Measurements from ENCODE around the gene IL6ST. TPM values are rescaled to one million over a fixed set of nuclear protein-coding genes. Genes with fewer than 3 reads are reported as not detected.

IL6ST gene
- polyA plus RNA-seq, 1 experiment, result 167 TPM

DNA sequence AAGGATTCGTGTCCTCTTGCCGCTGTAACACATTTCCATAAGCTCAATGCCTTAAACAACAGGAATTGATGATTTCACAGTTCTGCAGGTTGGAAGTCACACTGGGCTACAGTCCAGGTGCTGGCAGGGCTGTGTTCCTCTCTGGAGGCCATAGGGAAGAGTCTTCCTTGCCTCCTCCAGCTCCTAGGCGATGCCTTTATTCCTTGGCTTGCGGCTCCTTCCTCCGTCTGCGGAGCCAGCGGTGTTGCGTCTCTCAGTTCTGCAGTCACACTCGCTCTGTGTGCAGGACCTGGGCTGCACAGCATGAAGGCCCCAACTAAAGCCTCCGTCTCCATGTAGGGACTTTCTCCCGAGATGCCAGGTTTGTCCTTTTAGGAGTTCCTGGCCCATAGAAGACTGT is 70.0 kb downstream of the IL6ST start:
- POLR2A ChIA-PET, result no interaction called here
- H3K4me3 ChIP-seq (ENCODE audit: low read depth, low read length), result no peak overlapping the region
- TF ChIP-seq, protein P1, sequence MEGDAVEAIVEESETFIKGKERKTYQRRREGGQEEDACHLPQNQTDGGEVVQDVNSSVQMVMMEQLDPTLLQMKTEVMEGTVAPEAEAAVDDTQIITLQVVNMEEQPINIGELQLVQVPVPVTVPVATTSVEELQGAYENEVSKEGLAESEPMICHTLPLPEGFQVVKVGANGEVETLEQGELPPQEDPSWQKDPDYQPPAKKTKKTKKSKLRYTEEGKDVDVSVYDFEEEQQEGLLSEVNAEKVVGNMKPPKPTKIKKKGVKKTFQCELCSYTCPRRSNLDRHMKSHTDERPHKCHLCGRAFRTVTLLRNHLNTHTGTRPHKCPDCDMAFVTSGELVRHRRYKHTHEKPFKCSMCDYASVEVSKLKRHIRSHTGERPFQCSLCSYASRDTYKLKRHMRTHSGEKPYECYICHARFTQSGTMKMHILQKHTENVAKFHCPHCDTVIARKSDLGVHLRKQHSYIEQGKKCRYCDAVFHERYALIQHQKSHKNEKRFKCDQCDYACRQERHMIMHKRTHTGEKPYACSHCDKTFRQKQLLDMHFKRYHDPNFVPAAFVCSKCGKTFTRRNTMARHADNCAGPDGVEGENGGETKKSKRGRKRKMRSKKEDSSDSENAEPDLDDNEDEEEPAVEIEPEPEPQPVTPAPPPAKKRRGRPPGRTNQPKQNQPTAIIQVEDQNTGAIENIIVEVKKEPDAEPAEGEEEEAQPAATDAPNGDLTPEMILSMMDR (IDR thresholded peaks at IDR 0.05; ENCODE audit: insufficient read depth, low read depth, low read length), result no peak
- no peaks in the 10 kb centered on the region for H3K36me3 ChIP-seq (ENCODE audit: control insufficient read depth, insufficient read depth, low read length)
- CTCF ChIA-PET, result interaction anchor here (1.1 to 2.2 kb wide), 2 partner anchors 12 to 277 kb away, joined by 3 to 14 read pairs; no protein-coding TSS in a partner anchor
- no peak for DNase-seq (ENCODE audit: low read depth)
- H3K27me3 ChIP-seq (ENCODE audit: control insufficient read depth, insufficient read depth, low read length), result no peaks in the 10 kb centered on the region

DNA sequence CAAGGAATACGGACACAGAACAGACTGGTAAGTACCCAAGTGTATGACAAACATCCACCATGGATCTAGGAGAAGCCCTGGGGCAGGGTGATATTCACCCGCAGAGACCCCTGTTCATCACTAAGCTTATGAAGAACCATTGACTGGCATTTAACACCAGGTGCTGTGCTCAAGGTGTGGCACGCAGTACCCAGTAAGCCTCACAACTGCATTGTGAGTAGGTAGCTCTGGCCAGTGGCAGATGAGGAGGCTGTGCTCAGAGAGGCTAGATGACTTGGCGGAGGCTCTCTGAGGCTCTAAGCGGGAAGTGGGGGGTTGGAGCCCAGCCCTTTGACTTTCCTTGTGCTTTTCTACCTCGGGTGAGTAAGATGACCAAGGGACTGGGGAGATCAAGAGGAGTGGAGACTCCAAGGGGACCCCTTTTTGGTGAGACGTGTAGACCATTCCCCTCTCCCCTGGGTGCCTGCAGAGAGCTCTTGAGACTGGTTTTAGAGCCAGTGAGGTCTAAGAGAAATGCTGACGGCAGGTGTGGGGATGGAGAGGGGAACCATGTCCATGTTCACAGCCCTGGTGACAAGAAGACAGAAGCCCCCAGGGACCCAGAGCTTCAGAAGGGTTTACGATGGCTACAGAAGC is 70.8 kb downstream of the IL6ST start:
- CTCF ChIA-PET, result interaction anchor here (0.6 to 2.2 kb wide), 7 partner anchors 9 to 277 kb away, joined by 3 to 14 read pairs (median 3); no protein-coding TSS in a partner anchor
- TF ChIP-seq, protein P1 (IDR thresholded peaks at IDR 0.05; ENCODE audit: insufficient read depth, low read depth, low read length), result no peak
- POLR2A ChIA-PET, result no interaction called here
- DNase-seq (ENCODE audit: low read depth), result no peak
- Histone ChIP-seq H3K4me3 (ENCODE audit: low read depth, low read length) (no peak overlapping the region), H3K36me3 (ENCODE audit: control insufficient read depth, insufficient read depth, low read length) (no peaks in the 10 kb centered on the region), H3K27me3 (ENCODE audit: control insufficient read depth, insufficient read depth, low read length) (no peaks in the 10 kb centered on the region)

DNA sequence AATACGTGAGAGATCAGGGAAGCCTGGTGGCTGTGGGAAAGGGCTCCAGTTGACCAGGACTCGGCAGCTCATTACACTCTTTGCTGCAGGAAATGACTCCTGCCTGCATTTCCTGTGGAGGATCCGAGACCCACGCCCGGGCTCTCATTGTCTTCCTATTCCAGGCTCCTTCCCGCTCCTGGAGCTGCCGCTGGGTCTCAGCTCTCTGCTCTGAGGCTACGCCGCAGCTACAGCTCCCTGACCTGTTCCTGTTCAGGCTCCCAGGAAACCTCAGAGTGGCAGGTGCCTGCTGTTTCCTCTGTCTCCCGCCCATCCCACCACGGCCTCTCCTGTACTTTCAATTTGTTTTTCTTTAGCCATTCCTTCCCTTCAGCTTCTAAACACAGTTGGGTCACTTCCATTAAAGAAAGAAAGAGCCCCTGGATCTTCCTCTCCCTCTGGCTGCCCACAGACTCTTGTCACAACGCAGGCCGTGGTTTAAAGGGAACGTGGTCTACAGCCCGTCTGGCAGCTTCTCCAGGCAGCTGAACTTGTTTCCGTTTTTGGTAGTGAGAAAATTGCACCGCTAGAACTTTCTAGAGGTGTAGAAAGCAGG is 71.5 kb downstream of the IL6ST start:
- H3K36me3 ChIP-seq (ENCODE audit: control insufficient read depth, insufficient read depth, low read length), result no peaks in the 10 kb centered on the region
- no peak for DNase-seq (ENCODE audit: low read depth)
- TF ChIP-seq, protein P1 (IDR thresholded peaks at IDR 0.05; ENCODE audit: insufficient read depth, low read depth, low read length), result no peak
- POLR2A ChIA-PET, result no interaction called here
- no peak overlapping the region for H3K4me3 ChIP-seq (ENCODE audit: low read depth, low read length)
- no peaks in the 10 kb centered on the region for H3K27me3 ChIP-seq (ENCODE audit: control insufficient read depth, insufficient read depth, low read length)
- CTCF ChIA-PET, result interaction anchor here (0.9 to 2.2 kb wide), 6 partner anchors 9 to 278 kb away, joined by 3 to 14 read pairs (median 3); no protein-coding TSS in a partner anchor

DNA sequence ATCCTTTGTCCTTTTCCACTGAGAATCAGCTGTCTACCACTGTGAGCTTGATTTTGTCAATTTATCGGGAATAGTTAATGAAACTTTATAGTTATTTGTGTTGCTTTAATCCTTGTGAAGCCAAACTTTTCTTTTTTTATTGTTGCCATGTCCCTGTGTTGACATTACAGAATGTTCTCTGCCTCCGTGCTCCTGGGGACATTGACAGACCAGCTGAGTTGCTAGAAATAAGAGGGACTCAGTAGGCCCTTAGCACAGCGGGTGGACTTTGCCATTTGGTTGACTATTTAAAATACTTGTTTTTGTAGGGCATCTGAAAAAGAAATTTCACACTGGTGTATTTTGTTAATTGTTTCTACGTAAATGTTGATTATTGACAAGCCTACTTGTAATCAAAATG is 73.1 kb downstream of the IL6ST start:
- POLR2A ChIA-PET, result no interaction called here

DNA sequence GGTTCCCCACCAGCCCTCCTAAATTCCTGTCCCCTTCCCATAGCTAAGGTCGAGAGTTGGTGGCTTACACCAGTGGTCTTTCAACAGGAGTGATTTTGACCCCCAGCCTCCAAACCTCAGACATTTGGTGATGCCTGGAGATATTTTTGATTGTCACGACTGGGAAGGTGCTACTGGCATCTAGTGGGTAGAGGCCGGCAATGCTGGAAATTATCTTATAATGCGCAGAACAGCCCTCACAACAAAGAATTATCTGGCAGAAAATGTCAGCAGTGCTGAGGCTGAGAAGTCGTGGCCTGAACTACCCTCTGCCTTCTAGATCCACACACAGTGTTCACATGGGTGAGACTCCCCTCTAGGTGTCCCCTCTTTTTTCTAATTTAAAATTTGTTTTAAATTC is 74.0 kb downstream of the IL6ST start:
- Histone ChIP-seq H3K4me3 (ENCODE audit: low read depth, low read length) (no peak overlapping the region), H3K36me3 (ENCODE audit: control insufficient read depth, insufficient read depth, low read length) (no peaks in the 10 kb centered on the region), H3K27me3 (ENCODE audit: control insufficient read depth, insufficient read depth, low read length) (no peaks in the 10 kb centered on the region)
- POLR2A ChIA-PET, result no interaction called here
- DNase-seq (ENCODE audit: low read depth), result no peak
- CTCF ChIA-PET, result no interaction called here
- TF ChIP-seq, protein P1 (IDR thresholded peaks at IDR 0.05; ENCODE audit: insufficient read depth, low read depth, low read length), result peak; percentile 24; the same call in 1 of the 2 replicates

More for the DNA sequence above, 73.1 kb downstream of the IL6ST start:
- Histone ChIP-seq H3K36me3 (ENCODE audit: control insufficient read depth, insufficient read depth, low read length) (no peaks in the 10 kb centered on the region), H3K4me3 (ENCODE audit: low read depth, low read length) (no peak overlapping the region), H3K27me3 (ENCODE audit: control insufficient read depth, insufficient read depth, low read length) (no peaks in the 10 kb centered on the region)
- no peak for DNase-seq (ENCODE audit: low read depth)
- CTCF ChIA-PET, result interaction anchor here (0.9 kb wide), 1 partner anchor 15 kb away, joined by 3 read pairs; no protein-coding TSS in a partner anchor
- TF ChIP-seq, protein P1 (IDR thresholded peaks at IDR 0.05; ENCODE audit: insufficient read depth, low read depth, low read length), result no peak

All from BJ (cell line).